ENCODE measurements around the gene FMNL2.

DNA sequence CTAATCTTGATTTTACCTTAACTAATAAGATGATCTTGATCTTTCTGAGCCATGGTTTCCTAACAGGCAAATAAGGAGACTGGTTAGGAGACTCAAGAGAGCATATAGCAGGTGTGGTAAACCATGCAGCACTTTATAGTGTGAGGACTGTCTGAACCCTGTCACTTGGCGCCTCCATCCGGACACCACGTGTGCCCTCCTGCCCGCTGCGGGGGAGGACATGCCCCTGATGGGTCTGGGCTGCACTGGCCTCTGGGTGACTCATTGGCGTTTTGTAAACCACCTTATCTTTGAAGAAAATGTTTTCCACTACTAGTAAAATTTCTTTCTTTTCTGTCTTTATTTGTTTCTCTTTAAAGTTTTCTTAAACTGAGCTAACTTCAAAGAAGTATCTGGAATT is 131.1 kb downstream of the FMNL2 start:
- TF ChIP-seq, protein P1, sequence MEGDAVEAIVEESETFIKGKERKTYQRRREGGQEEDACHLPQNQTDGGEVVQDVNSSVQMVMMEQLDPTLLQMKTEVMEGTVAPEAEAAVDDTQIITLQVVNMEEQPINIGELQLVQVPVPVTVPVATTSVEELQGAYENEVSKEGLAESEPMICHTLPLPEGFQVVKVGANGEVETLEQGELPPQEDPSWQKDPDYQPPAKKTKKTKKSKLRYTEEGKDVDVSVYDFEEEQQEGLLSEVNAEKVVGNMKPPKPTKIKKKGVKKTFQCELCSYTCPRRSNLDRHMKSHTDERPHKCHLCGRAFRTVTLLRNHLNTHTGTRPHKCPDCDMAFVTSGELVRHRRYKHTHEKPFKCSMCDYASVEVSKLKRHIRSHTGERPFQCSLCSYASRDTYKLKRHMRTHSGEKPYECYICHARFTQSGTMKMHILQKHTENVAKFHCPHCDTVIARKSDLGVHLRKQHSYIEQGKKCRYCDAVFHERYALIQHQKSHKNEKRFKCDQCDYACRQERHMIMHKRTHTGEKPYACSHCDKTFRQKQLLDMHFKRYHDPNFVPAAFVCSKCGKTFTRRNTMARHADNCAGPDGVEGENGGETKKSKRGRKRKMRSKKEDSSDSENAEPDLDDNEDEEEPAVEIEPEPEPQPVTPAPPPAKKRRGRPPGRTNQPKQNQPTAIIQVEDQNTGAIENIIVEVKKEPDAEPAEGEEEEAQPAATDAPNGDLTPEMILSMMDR (IDR thresholded peaks at IDR 0.05), result no peak
- TF ChIP-seq POLR2A (IDR thresholded peaks at IDR 0.05), result no peak

Measured in esophagus squamous epithelium (tissue), 4 donors.